ENCODE results near the gene CHST15.

DNA sequence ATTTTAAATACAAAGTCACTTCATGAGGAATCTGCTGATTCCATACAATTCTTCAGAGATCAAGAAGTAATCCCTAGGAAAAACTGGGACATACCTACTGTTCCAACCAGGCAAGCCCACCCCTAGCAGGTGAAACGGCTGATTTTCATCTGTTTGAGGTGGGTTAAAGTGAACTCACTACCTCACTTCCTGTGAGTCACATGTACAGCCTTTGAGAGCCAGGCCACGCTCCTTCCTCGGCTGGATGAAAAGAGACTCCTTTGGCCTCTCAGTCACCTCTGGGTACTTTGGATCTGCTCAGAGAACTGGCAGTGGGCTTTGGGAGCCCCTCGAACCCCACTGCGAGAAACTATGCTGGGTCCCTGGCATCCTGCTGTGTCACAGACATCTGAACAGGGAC, 68.2 kb downstream of the CHST15 start:
- TF ChIP-seq, protein P1, sequence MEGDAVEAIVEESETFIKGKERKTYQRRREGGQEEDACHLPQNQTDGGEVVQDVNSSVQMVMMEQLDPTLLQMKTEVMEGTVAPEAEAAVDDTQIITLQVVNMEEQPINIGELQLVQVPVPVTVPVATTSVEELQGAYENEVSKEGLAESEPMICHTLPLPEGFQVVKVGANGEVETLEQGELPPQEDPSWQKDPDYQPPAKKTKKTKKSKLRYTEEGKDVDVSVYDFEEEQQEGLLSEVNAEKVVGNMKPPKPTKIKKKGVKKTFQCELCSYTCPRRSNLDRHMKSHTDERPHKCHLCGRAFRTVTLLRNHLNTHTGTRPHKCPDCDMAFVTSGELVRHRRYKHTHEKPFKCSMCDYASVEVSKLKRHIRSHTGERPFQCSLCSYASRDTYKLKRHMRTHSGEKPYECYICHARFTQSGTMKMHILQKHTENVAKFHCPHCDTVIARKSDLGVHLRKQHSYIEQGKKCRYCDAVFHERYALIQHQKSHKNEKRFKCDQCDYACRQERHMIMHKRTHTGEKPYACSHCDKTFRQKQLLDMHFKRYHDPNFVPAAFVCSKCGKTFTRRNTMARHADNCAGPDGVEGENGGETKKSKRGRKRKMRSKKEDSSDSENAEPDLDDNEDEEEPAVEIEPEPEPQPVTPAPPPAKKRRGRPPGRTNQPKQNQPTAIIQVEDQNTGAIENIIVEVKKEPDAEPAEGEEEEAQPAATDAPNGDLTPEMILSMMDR (IDR thresholded peaks at IDR 0.05; ENCODE audit: low read depth, low read length, missing input control): no peak
- no peak for TF ChIP-seq EGR1 (IDR thresholded peaks at IDR 0.05; ENCODE audit: low read depth in 2 of 2)
- no peak for TF ChIP-seq YY1 (IDR thresholded peaks at IDR 0.05)
- no peak for TF ChIP-seq RAD21 (IDR thresholded peaks at IDR 0.05)
- no peak for TF ChIP-seq TAF1 (conservative IDR thresholded peaks at IDR 0.05)
